ENCODE data around the gene CCSER2.

Gene CCSER2

DNA sequence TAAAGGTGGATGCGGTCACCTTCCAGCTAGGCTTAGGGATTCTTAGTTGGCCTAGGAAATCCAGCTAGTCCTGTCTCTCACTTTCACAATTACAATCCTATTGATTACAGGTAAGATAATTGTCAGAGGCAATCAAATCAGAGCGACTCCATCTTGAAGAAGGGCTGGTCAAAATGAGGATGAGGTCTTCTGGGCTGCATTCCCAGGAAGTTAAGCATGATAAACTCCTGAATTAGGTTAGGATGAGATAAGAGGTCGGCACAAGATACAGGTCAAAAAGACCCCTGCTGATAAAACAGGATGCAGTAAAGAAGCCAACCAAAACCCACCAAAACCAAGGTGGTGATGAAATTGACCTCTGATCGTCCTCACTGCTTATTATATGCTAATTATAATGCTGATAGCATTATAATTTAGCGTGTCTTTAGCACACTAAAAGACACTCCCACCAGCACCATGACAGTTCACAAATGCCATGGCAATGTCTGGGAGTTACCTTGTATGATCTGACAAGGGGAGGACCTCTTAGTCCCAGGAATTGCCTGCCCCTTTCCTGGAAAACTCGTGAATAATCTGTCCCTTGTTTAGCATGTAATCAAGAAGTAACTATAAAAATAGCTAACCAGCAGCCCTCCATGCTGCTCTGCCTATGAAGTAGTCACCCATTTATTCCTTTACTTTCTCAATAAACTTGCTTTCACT, 237.6 kb downstream of the CCSER2 start:
- Histone ChIP-seq H3K4me1 (no peaks in the 10 kb centered on the region), H3K9me3 (no peaks in the 10 kb centered on the region), H3K27me3 (0 out of 2 replicates have a peak, but pooled peaks cover 2% of the 10 kb centered on the region), H3K36me3 (no peaks in the 10 kb centered on the region), H3K4me3 (ENCODE audit: low read depth, low read length) (no peak overlapping the region)
- TF ChIP-seq, protein P1, sequence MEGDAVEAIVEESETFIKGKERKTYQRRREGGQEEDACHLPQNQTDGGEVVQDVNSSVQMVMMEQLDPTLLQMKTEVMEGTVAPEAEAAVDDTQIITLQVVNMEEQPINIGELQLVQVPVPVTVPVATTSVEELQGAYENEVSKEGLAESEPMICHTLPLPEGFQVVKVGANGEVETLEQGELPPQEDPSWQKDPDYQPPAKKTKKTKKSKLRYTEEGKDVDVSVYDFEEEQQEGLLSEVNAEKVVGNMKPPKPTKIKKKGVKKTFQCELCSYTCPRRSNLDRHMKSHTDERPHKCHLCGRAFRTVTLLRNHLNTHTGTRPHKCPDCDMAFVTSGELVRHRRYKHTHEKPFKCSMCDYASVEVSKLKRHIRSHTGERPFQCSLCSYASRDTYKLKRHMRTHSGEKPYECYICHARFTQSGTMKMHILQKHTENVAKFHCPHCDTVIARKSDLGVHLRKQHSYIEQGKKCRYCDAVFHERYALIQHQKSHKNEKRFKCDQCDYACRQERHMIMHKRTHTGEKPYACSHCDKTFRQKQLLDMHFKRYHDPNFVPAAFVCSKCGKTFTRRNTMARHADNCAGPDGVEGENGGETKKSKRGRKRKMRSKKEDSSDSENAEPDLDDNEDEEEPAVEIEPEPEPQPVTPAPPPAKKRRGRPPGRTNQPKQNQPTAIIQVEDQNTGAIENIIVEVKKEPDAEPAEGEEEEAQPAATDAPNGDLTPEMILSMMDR (IDR thresholded peaks at IDR 0.05; ENCODE audit: low read depth, low read length), result no peak
- DNase-seq, result no peak

DNA sequence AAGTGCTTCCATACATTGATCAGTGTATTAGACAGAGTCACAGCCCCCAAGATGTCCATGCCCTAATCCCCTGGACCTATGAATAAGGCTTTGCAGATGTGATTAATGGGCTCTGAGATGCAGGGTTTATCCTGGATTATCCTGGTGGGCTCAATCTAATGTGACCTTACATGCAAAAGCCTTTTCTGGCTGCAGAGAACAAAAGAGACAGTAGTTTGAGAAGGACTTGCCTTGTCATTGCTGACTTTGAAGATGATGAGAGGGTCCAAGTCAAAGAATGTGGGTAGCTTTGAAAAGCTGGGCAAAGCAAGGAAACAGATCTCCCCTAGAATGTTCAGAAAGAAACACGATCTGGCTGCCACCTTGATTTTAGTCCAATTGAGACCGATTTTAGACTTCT, 238.7 kb downstream of the CCSER2 start:
- no peak for DNase-seq
- H3K36me3 ChIP-seq, result no peaks in the 10 kb centered on the region
- H3K9me3 ChIP-seq, result no peaks in the 10 kb centered on the region
- 0 out of 2 replicates have a peak, but pooled peaks cover 2% of the 10 kb centered on the region for H3K27me3 ChIP-seq
- TF ChIP-seq, protein P1 (IDR thresholded peaks at IDR 0.05; ENCODE audit: low read depth, low read length), result no peak
- no peak overlapping the region for H3K4me3 ChIP-seq (ENCODE audit: low read depth, low read length)
- no peaks in the 10 kb centered on the region for H3K4me1 ChIP-seq

Measured in BE2C (cell line).